Fibroblast of pulmonary artery (primary cell): Measurements from ENCODE around the gene MSI1.

Source experiments
- DNase-seq: peaks from one replicate; pipeline ENCODE4 v3.0.0-alpha.2; 2010; ENCODE audit warnings: low read depth
- H3K4me3 ChIP-seq: replicated peaks from 2 replicates; pipeline ENCODE4 v1.5.1; 2011; ENCODE audit warnings: low read depth, mild to moderate bottlenecking, control low read depth, low read length, moderate library complexity
- CTCF ChIP-seq: IDR thresholded peaks from 2 replicates; pipeline ENCODE4 v1.5.1; 2011; ENCODE audit warnings: mild to moderate bottlenecking, control low read depth, low read length, inconsistent platforms; ENCODE audit errors: missing control alignments

Gene MSI1

GRCh38 chr12:120324841-120325417 lies 44.0 kb downstream of the MSI1 start:
- TF ChIP-seq CTCF, result no peak
- no peak overlapping the region for H3K4me3 ChIP-seq
- no peak for DNase-seq

GRCh38 chr12:120323772-120324171 lies 45.2 kb downstream of the MSI1 start:
- TF ChIP-seq CTCF, result no peak
- H3K4me3 ChIP-seq, result no peak overlapping the region
- no peak for DNase-seq

GRCh38 chr12:120321382-120322202 lies 47.4 kb downstream of the MSI1 start:
- no peak for TF ChIP-seq CTCF
- no peak overlapping the region for H3K4me3 ChIP-seq
- DNase-seq, result no peak

- peak; percentile 56 for TF ChIP-seq CTCF
- H3K4me3 ChIP-seq, result peak overlapping the region; percentile 78
- peak; percentile 99 for DNase-seq
Measured at GRCh38 chr12:120317224-120318105, 51.5 kb downstream of the MSI1 start.

- DNase-seq, result no peak
- TF ChIP-seq CTCF, result no peak
- H3K4me3 ChIP-seq, result peak overlapping the region; percentile 78
Measured at GRCh38 chr12:120316798-120317223, 52.2 kb downstream of the MSI1 start.

GRCh38 chr12:120314220-120314619 lies 54.7 kb downstream of the MSI1 start:
- TF ChIP-seq CTCF, result peak; percentile 28
- H3K4me3 ChIP-seq, result no peak overlapping the region
- DNase-seq, result no peak
